ENCODE results near the gene ZDHHC5. TPM values are rescaled to one million over a fixed set of nuclear protein-coding genes. Genes with fewer than 3 reads are reported as not detected.

Gene ZDHHC5
- polyA plus RNA-seq, 2 of the 4 experiments (the other 2 are of a cell fraction) = 44.1 to 63.8 TPM

- Histone ChIP-seq H3K4me3 (no peak overlapping the region), H3K27ac (no peak overlapping the region), H3K4me2 (no peak overlapping the region), H3K9me3 (no peaks in the 10 kb centered on the region), H3K4me1 (no peaks in the 10 kb centered on the region)
- no peak for ATAC-seq
- 35% methylated on average over 1 of the region's 1 CpG for WGBS (ENCODE audit: missing lambda C conversion rate)
- TF ChIP-seq RARB (CRISPR knock-in tag; IDR thresholded peaks at IDR 0.05) (no peak), KDM5A (IDR thresholded peaks at IDR 0.05) (no peak), ZFP36 (IDR thresholded peaks at IDR 0.05; ENCODE audit: borderline replicate concordance, partially characterized antibody) (no peak), PBX3 (IDR thresholded peaks at IDR 0.05) (no peak), MAFK (IDR thresholded peaks at IDR 0.05; ENCODE audit: partially characterized antibody) (no peak), EHMT2 (IDR thresholded peaks at IDR 0.05; ENCODE audit: low read depth) (no peak), BHLHE40 (IDR thresholded peaks at IDR 0.05; ENCODE audit: low read depth, low read length) (no peak), CHD4 (IDR thresholded peaks at IDR 0.05; ENCODE audit: borderline replicate concordance) (no peak), KDM1A (IDR thresholded peaks at IDR 0.05; ENCODE audit: low read depth) (no peak), HOXB5 (CRISPR knock-in tag; IDR thresholded peaks at IDR 0.05) (no peak), ZNF302 (CRISPR knock-in tag; IDR thresholded peaks at IDR 0.05) (no peak), PHF8 (IDR thresholded peaks at IDR 0.05; ENCODE audit: borderline replicate concordance, low read depth) (no peak), CBX2 (IDR thresholded peaks at IDR 0.05; ENCODE audit: borderline replicate concordance, low read depth) (no peak), CTCF (IDR thresholded peaks at IDR 0.05) (no peak)
- DNase-seq (ENCODE audit: low read depth in 1 of 2, low spot score in 1 of 2) = no peak
- POLR2A ChIA-PET = no interaction called here
- no peak for FAIRE-seq
- CTCF ChIA-PET = interaction anchor here (1.0 to 3.2 kb wide), 3 partner anchors 14 to 59 kb away, joined by 3 to 17 read pairs (median 14); partner anchors contain the start of gene UBE2L6
Observed at GRCh38 chr11:57626895-57627294, 41.0 kb upstream of the ZDHHC5 start.

GRCh38 chr11:57630171-57630570, 37.7 kb upstream of the ZDHHC5 start:
- H3K4me3 ChIP-seq = no peak overlapping the region
- H3K27ac ChIP-seq = no peak overlapping the region
- ATAC-seq (no peak), DNase-seq (ENCODE audit: low read depth in 1 of 2, low spot score in 1 of 2) (no peak), FAIRE-seq (no peak)
- H3K4me1 ChIP-seq = no peaks in the 10 kb centered on the region
- ChIA-PET POLR2A (no interaction called here), CTCF (interaction anchor here (1.0 to 3.3 kb wide), 4 partner anchors 11 to 62 kb away, joined by 3 to 24 read pairs (median 10); partner anchors contain the start of gene UBE2L6)
- TF ChIP-seq MYC (IDR thresholded peaks at IDR 0.05; ENCODE audit: borderline replicate concordance, low read length) = no peak
- H3K4me2 ChIP-seq = no peak overlapping the region
- WGBS (ENCODE audit: missing lambda C conversion rate) = 40% methylated on average over 2 of the region's 2 CpGs
- H3K9me3 ChIP-seq = no peaks in the 10 kb centered on the region

- DNase-seq (ENCODE audit: low read depth in 1 of 2, low spot score in 1 of 2) = no peak
- FAIRE-seq = no peak
- H3K27ac ChIP-seq = no peak overlapping the region
- ATAC-seq = no peak
- H3K9me3 ChIP-seq = no peaks in the 10 kb centered on the region
- 0 out of 3 replicates have a peak overlapping the region, but pooled peaks have one; percentile 2 for H3K4me2 ChIP-seq
- no peaks in the 10 kb centered on the region for H3K4me1 ChIP-seq
- ChIA-PET CTCF (interaction anchor here (0.7 to 3.3 kb wide), 5 partner anchors 9 to 132 kb away, joined by 4 to 24 read pairs (median 10); partner anchors contain the start of gene UBE2L6), POLR2A (no interaction called here)
- WGBS (ENCODE audit: missing lambda C conversion rate) = 13% methylated on average over 5 of the region's 5 CpGs
- H3K4me3 ChIP-seq = no peak overlapping the region
- TF ChIP-seq CEBPB (IDR thresholded peaks at IDR 0.05) (no peak), NPAS2 (CRISPR knock-in tag; IDR thresholded peaks at IDR 0.05; ENCODE audit: borderline replicate concordance) (no peak), ATOH8 (CRISPR knock-in tag; IDR thresholded peaks at IDR 0.05; ENCODE audit: low read depth) (no peak), PHF8 (IDR thresholded peaks at IDR 0.05; ENCODE audit: borderline replicate concordance, low read depth) (no peak), RAD21 (conservative IDR thresholded peaks at IDR 0.05 in 1 of 2, IDR thresholded peaks at IDR 0.05 in 1 of 2) (no peak), HOXB13 (CRISPR knock-in tag; IDR thresholded peaks at IDR 0.05; ENCODE audit: low read depth) (no peak), MAX (IDR thresholded peaks at IDR 0.05) (no peak), ELK1 (IDR thresholded peaks at IDR 0.05; ENCODE audit: low read depth, low read length) (no peak), TP53 (CRISPR knock-in tag; IDR thresholded peaks at IDR 0.05) (no peak), REST (IDR thresholded peaks at IDR 0.05) (no peak)
Observed at GRCh38 chr11:57632116-57632515, 35.8 kb upstream of the ZDHHC5 start.
